HFFc6 (cell line): ENCODE measurements around the gene ARHGAP10. TPM values are rescaled to one million over a fixed set of nuclear protein-coding genes. Genes with fewer than 3 reads are reported as not detected.

Experiments used
- DNase-seq: peaks from one replicate; pipeline ENCODE4 v3.0.0-alpha.2; 2018
- H3K27ac Mint-ChIP-seq: 2 replicates; pipeline ENCODE4 v1.8.0; 2020; ENCODE audit warnings: mild to moderate bottlenecking, mixed read lengths
- H3K27me3 Mint-ChIP-seq: 2 replicates; pipeline ENCODE4 v1.8.0; 2021; ENCODE audit warnings: mild to moderate bottlenecking, moderate library complexity, mixed read lengths; ENCODE audit not compliant: insufficient read depth
- H3K36me3 Mint-ChIP-seq: 2 replicates; pipeline ENCODE4 v1.8.0; 2021; ENCODE audit warnings: low read depth, mixed read lengths
- H3K4me1 Mint-ChIP-seq: 2 replicates; pipeline ENCODE4 v1.8.0; 2020; ENCODE audit warnings: low read depth, mixed read lengths
- H3K4me3 Mint-ChIP-seq: 2 replicates; pipeline ENCODE4 v1.8.0; 2020; ENCODE audit warnings: mild to moderate bottlenecking, moderate library complexity, mixed read lengths
- H3K9me3 Mint-ChIP-seq: 2 replicates; pipeline ENCODE4 v1.8.0; 2020; ENCODE audit warnings: mild to moderate bottlenecking, mixed read lengths
- total RNA-seq, 6 experiments: library from RNA; stranded (reverse); fragmentation: NEBNext Ultra II Directional; extraction: Animal tissue kit (Norgen Biotek cat#: 25700); gene quantifications; 2 replicates in 1 of 6; 3 replicates in 5 of 6; pipeline ENCODE4 v1.2.3, GENCODE V29; 2021
- TF ChIP-seq, protein P1 (sequence below): fragments of 200-600 bp; sonication (generic); IDR thresholded peaks from 2 replicates; pipeline ENCODE4 v1.5.0; 2021; ENCODE audit warnings: antibody characterized with exemption, mild to moderate bottlenecking

The ARHGAP10 gene
- total RNA-seq, 6 experiments from 2014 or later = 31.1 to 37.1 (median 32.3) TPM

DNA sequence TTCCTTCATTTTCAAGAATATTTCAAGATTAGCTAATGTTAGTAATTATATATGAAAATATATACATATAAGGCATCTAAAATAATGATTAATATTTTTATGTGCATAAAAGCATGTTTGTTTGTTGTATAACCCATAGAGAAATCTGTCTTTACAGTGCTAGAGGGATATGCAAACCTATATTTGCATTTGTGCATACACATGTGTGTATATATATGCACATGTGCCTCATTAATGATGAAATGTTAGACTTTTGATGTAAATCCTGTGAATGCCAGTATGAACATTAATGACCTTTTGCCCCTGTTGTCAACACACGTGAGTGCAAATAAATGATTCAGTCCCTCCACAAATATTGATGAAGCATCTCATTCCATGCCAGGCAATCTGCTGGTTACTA is 197.9 kb downstream of the ARHGAP10 start:
- Mint-ChIP-seq H3K27me3 (no peaks in the 10 kb centered on the region; the same call in 1 of the 2 replicates), H3K4me3 (no peak overlapping the region), H3K27ac (no peak overlapping the region), H3K9me3 (no peaks in the 10 kb centered on the region), H3K36me3 (peaks cover 19% of the 10 kb centered on the region), H3K4me1 (peaks cover 12% of the 10 kb centered on the region)
- TF ChIP-seq, protein P1, sequence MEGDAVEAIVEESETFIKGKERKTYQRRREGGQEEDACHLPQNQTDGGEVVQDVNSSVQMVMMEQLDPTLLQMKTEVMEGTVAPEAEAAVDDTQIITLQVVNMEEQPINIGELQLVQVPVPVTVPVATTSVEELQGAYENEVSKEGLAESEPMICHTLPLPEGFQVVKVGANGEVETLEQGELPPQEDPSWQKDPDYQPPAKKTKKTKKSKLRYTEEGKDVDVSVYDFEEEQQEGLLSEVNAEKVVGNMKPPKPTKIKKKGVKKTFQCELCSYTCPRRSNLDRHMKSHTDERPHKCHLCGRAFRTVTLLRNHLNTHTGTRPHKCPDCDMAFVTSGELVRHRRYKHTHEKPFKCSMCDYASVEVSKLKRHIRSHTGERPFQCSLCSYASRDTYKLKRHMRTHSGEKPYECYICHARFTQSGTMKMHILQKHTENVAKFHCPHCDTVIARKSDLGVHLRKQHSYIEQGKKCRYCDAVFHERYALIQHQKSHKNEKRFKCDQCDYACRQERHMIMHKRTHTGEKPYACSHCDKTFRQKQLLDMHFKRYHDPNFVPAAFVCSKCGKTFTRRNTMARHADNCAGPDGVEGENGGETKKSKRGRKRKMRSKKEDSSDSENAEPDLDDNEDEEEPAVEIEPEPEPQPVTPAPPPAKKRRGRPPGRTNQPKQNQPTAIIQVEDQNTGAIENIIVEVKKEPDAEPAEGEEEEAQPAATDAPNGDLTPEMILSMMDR = no peak
- no peak for DNase-seq

DNA sequence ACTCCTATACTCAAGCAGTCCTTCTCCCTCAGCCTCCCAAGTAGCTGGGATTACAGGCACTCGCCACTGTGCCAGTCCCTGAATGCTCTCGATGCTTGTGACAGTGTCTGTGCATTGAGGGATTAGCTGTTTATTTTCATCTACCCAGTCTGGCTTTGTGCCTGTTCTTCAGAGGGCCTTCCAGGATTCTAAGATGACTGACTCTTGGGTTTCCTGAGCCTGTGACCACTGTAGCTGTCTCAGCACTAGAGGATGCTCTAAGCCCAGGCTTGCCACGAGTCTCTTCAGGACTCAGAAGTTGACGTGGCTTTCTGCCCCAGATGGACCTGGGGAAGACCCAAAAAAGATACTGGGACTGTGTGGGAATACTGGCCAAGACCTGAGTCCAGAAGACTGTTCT is 201.4 kb downstream of the ARHGAP10 start:
- H3K27me3 Mint-ChIP-seq = no peaks in the 10 kb centered on the region; the same call in none of the 2 replicates
- no peak for DNase-seq
- H3K4me3 Mint-ChIP-seq = no peak overlapping the region
- H3K27ac Mint-ChIP-seq = no peak overlapping the region
- H3K36me3 Mint-ChIP-seq = peaks cover 19% of the 10 kb centered on the region
- H3K9me3 Mint-ChIP-seq = no peaks in the 10 kb centered on the region
- peaks cover 12% of the 10 kb centered on the region for H3K4me1 Mint-ChIP-seq
- TF ChIP-seq, protein P1 = no peak

DNA sequence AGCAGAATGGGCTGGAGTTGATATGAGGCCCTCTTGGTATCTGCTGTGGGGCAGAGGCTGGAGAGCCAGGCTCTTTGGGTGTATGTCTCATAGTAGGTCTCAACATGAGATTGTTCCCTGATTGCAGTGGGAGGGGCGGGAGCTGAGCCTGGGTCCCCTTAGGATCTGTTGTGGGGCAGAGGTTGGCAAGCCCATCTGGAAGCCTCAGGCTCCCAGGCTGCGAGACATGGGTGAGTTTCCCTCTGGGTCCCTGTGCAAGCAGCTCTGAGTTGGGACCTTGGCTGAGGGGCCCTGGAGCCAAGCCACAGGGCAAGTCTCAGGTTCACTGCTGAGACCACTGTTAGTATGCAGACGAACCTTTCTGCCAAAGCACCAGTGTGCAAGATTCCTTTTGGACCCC is 201.9 kb downstream of the ARHGAP10 start:
- Mint-ChIP-seq H3K27ac (no peak overlapping the region), H3K9me3 (no peaks in the 10 kb centered on the region), H3K4me1 (peaks cover 12% of the 10 kb centered on the region), H3K4me3 (no peak overlapping the region), H3K27me3 (no peaks in the 10 kb centered on the region; the same call in none of the 2 replicates), H3K36me3 (peaks cover 19% of the 10 kb centered on the region)
- TF ChIP-seq, protein P1 = no peak
- no peak for DNase-seq

DNA sequence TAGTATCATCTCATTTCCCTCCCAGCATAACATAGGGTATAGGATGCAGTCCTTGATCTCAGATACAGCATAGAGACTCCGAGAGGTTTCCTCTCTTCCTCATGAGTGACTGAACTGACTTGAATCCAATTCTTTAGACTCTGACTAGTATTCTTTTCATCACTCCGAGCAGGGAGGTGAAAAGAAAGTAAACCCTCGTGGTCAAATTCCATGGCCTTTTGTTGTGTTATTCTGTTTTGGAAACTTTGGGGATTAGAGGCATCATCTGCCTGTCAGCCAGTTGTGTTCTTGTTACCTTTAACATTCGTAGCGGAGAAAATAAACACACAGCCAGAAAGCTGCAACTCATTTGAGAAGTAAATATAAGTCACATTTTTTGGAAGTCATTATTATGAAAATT is 206.6 kb downstream of the ARHGAP10 start:
- Mint-ChIP-seq H3K27me3 (peaks cover 4% of the 10 kb centered on the region), H3K4me3 (no peak overlapping the region), H3K36me3 (peaks cover 10% of the 10 kb centered on the region), H3K9me3 (no peaks in the 10 kb centered on the region), H3K27ac (no peak overlapping the region), H3K4me1 (peaks cover 19% of the 10 kb centered on the region)
- TF ChIP-seq, protein P1 = no peak
- no peak for DNase-seq

DNA sequence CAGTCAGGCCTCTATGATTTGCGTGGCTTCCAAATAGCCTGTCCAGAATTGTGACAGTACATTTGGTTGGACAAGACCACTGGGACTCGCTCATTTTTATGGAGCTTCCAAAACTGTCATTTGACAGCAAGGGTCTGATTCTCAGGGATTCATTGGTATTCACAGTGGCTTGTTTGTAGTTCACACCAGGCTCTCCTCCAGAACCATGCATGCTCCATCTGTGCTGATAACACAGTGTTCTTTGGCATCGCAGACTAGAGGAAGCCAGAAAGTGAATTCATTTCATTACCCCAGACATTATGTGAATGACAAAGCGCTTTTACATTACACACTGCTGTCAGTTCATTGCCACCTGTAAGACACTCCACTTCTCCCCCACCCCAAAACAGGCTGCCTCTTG is 208.3 kb downstream of the ARHGAP10 start:
- Mint-ChIP-seq H3K27me3 (peaks cover 4% of the 10 kb centered on the region), H3K9me3 (no peaks in the 10 kb centered on the region), H3K4me3 (no peak overlapping the region), H3K27ac (0 out of 2 replicates have a peak overlapping the region, but pooled peaks have one; percentile 9), H3K4me1 (peaks cover 23% of the 10 kb centered on the region), H3K36me3 (peaks cover 17% of the 10 kb centered on the region)
- TF ChIP-seq, protein P1 = no peak
- no peak for DNase-seq

DNA sequence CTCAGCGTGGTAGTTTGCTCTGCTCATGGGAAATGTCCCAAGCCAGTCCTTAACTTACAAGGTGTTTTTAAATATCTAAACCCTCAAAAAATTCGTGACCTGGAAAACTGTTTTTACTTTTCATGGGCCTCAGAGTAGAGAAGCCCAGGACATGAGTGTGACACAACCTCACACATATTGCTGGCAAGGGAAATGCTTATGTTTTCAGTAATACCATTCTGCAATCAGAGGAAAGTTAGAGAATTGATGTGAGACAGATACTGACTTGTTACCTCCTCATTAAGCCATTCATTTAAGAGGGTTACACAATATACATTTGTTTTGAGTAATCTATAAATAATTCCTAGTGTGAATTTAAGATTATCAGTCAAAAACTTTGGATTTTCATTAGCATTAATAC is 209.5 kb downstream of the ARHGAP10 start:
- TF ChIP-seq, protein P1 = no peak
- no peaks in the 10 kb centered on the region for H3K9me3 Mint-ChIP-seq
- no peak overlapping the region for H3K27ac Mint-ChIP-seq
- no peak for DNase-seq
- H3K4me3 Mint-ChIP-seq = no peak overlapping the region
- H3K27me3 Mint-ChIP-seq = peaks cover 4% of the 10 kb centered on the region
- peaks cover 23% of the 10 kb centered on the region for H3K4me1 Mint-ChIP-seq
- H3K36me3 Mint-ChIP-seq = peaks cover 20% of the 10 kb centered on the region
